Measurements from ENCODE around the gene HSD17B4.
"Not testable (repeated sequence)": the region's sequence is repeated elsewhere in the genome, so short reads cannot be mapped to it uniquely, and the experiment has no call there.

The HSD17B4 gene, protein sequence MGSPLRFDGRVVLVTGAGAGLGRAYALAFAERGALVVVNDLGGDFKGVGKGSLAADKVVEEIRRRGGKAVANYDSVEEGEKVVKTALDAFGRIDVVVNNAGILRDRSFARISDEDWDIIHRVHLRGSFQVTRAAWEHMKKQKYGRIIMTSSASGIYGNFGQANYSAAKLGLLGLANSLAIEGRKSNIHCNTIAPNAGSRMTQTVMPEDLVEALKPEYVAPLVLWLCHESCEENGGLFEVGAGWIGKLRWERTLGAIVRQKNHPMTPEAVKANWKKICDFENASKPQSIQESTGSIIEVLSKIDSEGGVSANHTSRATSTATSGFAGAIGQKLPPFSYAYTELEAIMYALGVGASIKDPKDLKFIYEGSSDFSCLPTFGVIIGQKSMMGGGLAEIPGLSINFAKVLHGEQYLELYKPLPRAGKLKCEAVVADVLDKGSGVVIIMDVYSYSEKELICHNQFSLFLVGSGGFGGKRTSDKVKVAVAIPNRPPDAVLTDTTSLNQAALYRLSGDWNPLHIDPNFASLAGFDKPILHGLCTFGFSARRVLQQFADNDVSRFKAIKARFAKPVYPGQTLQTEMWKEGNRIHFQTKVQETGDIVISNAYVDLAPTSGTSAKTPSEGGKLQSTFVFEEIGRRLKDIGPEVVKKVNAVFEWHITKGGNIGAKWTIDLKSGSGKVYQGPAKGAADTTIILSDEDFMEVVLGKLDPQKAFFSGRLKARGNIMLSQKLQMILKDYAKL

DNA sequence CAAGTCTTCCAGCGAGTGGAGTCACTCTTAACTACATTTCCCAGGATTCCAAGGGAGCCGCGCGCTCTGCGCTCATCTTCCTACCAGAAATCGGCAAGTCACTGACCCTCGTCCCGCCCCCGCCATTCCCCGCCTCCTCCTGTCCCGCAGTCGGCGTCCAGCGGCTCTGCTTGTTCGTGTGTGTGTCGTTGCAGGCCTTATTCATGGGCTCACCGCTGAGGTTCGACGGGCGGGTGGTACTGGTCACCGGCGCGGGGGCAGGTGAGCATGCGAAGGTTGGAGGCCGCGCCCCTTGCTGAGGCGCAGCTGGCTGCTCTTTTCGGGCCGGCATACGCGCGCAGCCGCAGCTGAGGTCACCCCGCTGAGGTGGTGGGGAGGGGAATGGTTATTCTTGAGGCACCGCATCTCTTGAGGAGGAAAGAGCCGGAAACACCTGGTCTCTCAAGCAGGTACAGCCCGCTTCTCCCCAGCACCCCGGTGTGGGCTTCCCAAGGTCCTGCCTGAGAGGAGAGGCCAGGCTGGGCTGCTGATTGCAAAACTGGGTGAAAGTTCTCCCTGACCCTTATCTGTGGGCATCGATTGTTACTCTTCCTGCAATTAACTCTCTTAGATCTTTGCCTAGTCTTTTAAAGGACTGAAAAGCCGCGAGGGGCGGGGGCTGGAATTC, at the start of gene HSD17B4:
TSS of gene HSD17B4 (plus strand) at position 125 of the 667 bp plus-strand sequence. CDS start at position 204, 79 bp downstream.
- peak; percentile 48 to 79 for DNase-seq (ENCODE audit: extremely low read depth in 1 of 2, low read depth in 1 of 2)

DNA sequence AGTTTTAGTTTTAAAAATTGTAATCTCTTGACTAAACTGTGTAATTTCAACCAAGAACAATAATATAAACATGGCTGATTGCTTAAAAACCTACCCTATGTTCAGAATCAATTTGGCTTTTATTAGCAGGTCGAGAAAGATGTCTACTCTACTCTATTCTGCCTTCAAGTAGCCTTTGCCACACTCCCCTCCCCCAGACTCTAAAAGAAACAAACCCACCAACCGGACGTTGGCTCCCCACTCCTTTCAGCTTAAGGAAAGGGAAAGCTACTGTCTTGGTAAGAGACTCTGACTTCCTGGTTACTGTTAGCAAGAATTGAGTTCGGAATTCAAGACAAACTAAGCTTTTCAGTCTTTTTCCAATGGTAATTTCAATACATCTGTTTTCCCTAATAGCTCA, 49.7 kb upstream of the HSD17B4 start:
- no peak for DNase-seq (ENCODE audit: extremely low read depth in 1 of 2, low read depth in 1 of 2)

DNA sequence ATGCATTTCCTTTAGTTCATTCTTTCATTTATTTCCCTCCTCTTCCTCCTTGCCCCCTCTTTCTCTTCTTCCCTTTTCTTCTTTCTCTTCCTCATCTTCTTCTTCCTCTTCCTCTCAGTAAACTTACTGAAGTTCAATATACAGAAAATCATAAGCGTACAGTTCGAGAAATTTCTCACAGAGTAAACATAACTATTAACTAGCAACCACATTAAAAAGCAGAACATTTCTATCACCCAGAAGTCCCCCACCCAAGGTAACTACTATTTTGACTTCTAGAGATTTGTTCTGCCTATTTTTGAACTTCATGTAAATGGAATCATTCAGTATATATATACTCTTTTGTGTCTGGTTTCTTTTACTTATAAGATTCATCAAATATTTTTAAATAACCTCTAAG, 48.3 kb upstream of the HSD17B4 start:
- no peak for DNase-seq (ENCODE audit: extremely low read depth in 1 of 2, low read depth in 1 of 2)

DNA sequence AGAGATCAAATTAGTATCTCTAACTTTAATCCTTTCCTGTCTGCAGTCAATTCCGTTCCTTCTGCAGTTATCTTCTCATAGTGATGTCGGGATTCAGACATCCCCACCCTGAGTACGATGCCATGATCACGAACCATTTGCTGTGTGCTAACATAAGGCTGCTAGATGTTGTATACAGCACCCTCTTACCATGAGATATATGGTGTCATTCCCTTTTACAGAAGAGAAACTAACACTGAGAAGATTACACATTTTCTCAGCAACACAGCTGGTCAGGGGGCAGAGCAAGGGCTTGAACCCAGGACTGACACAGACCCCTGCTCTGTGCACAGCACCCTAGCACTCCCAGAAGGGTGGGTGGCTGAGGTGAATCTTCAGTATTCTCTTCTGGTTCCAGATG, 46.9 kb upstream of the HSD17B4 start:
- no peak for DNase-seq (ENCODE audit: extremely low read depth in 1 of 2, low read depth in 1 of 2)

DNA sequence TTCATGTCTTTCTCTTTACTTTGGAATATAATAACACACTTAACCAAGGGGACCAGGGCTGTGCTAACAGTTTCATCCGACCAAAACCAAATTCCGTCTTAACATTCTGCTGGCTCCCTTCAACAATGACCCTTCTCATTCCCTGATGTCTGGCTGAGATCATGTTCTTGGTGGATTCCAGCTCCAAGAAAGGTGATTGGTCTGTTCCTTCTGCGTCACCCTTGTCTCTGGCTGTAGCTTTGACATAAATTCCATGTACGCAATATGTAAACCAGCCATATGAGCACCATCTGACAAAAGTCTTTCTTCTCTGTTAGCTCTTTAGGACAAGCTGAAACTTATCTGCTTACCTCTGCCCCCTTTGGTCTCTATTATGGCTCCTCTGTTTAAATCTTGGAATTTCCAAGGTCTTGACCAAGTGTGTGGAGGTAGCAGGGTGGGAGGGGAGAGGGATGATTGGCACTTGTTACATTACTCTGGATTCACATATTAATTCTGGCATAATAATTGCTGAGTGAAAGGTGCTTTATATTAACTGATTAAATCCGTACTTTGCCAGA, 45.7 kb upstream of the HSD17B4 start:
- no peak for DNase-seq (ENCODE audit: extremely low read depth in 1 of 2, low read depth in 1 of 2)

DNA sequence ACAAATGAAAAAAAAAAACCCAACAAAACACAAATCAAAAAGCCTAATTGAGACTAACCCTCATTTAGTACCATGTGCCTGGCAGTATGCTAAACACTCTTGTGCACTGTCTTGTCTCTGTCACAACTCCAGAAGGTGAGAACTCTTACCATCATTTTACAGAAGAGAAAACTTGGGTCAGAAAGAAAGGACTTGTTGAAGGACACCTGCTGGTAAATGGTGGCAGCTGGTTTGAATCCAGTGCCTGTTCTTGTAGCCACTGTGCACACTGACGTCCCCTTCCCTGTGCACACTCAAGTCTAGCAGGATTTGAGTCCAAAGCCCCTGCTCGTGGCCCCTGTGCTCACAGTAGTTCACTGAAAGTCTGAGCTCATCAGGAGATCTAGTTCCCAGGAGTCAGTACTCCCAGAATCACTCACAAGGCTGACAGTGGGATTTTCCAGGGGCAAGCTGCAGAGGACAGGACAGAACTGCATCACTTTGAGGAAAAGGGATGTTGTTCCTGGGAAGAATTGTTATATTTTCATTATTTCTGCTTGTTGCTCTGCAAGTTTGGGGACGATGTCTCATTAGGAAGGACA, 43.0 kb upstream of the HSD17B4 start:
- no peak for DNase-seq (ENCODE audit: extremely low read depth in 1 of 2, low read depth in 1 of 2)

DNA sequence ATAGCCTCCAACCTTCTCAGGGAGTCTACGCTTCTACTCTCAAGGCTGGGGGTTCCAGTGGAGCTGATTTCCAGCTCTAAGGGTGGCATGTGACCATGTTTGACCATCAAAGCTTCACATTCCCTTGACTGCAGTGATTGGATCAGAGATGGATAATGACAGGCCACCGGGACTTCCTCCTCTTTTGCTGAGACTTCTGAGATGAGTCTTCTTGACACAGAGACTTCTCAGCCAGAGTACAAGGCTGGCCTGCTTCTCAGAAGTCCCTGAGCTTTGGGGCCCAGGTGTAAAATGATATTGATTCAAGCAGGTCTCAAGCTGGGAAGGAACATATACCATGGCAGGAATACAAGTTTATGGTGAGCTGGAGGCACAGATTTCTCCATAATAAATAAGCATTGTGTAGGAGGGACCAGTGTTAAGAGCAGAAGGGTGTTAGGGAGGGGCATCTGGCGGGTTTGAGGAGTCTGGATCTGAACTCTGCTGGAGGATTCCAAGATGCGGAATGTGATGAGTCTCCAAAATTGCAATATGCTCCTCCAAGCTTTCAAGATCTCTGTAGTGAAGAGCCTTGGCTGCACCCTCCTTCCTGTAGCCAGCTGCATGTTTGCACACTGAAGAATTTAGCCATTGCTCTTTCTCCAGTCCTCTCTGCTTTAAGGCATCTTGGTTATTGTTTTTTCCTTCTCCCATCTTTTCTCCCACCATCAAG, 41.7 kb upstream of the HSD17B4 start:
- DNase-seq (ENCODE audit: extremely low read depth in 1 of 2, low read depth in 1 of 2), result no peak

DNA sequence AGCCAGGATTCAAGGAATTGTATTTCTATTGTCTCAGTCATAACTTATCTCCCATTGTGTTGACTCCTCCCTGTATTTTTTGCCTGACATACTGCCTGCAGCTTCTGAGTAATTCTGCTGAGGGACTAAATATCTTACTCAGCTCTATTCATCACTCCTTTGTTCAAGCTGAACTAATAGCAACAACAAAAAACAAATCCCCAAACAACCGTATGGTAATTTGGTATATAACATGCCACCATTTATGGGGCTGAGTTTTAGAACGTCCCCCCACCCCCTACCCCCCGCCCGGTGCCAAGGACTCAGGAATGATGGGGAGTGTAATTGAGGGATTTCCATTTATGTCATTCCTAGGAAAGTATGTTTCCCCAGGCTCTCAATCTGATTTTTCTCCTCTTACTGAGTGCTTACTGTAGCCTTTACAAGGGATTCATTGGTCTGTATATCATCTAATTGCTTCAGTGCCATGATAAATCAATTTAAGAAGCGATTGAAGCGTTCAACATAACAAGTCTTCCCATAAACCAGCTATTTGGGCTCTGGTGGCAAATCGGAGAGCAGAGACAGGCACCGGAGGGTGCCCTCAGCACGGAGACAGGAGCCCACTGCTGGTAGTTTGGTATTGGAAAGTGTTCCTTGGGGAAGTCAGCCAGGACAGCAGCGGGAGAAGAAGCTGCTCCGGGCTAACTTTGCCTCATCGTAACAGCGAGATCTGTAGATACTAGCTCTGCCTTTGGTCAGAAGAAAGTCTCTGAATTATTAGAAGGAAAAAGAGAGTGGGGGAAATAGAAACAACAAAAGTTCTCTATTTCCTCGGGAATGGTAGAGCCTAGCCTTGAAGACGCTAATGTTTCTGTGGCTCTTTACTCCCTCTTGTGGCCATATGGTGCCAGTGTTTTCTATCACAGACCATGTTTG, 40.7 kb upstream of the HSD17B4 start:
- DNase-seq (ENCODE audit: extremely low read depth in 1 of 2, low read depth in 1 of 2), result no peak

DNA sequence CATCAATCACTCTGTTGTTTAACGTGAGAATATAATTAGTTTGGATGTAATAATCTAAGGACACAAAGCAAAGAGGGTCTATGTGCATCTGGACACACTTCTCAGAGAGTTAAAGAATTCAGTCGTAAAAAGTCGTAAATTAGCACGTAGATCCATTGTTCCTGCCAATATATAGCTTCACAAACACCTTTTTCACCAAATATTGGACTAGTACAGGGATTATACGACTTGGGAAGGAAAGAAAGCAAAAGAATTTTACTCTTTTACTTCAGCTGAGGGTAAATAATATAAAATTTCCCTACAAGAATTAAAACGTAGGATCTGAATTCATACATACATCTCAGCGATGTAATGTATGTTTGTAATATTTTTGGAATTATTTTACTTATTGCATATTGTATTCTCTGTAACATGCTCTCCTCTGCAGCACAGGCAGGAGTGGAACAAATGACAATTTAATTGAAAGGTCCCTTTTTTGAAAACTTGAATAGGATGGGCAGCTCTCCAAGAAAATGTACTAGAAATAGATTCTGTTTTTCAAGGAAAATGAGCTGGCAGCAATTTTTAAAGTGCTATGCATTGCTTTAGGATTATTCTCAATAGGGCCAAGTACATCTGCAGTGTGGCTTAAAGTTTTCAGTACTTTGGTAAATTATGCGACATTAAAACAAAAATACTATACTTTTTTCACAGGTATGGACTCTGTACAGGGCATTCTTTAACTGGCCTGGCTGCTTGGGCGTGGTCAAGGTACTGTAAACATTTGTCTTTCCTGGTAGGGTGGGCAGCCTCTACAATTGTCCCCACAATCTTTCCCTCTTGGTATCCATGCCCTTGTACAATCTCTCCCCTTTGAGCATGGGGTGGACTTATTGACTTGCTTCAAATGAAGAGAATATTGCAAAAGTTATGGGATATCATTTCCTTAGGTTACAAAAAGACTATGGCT, 39.7 kb upstream of the HSD17B4 start:
- DNase-seq (ENCODE audit: extremely low read depth in 1 of 2, low read depth in 1 of 2), result no peak

DNA sequence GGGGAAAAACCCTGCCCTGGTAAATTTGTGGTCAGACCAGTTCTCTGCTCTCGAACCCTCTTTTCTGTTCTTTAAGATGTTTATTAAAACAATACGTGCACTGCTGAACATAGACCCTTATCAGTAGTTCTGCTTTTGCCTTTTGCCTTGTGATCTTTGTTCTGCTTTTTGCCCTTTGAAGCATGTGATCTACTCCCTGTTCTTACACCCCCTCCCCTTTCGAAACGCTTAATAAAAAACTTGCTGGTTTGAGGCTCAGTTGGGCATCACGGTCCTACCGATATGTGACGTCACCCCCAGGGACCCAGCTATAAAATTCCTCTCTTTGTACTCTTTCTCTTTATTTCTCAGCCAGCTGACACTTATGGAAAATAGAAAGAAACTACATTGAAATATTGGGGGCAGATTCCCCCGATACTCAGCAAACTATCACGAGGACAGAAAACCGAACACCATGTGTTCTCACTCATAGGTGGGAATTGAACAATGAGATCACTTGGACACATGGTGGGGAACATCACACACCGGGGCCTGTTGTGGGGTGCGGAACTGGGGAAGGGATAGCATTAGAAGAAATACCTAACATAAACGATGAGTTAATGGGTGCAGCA, 38.1 kb upstream of the HSD17B4 start:
- not testable (repeated sequence) for DNase-seq (ENCODE audit: extremely low read depth in 1 of 2, low read depth in 1 of 2)

DNA sequence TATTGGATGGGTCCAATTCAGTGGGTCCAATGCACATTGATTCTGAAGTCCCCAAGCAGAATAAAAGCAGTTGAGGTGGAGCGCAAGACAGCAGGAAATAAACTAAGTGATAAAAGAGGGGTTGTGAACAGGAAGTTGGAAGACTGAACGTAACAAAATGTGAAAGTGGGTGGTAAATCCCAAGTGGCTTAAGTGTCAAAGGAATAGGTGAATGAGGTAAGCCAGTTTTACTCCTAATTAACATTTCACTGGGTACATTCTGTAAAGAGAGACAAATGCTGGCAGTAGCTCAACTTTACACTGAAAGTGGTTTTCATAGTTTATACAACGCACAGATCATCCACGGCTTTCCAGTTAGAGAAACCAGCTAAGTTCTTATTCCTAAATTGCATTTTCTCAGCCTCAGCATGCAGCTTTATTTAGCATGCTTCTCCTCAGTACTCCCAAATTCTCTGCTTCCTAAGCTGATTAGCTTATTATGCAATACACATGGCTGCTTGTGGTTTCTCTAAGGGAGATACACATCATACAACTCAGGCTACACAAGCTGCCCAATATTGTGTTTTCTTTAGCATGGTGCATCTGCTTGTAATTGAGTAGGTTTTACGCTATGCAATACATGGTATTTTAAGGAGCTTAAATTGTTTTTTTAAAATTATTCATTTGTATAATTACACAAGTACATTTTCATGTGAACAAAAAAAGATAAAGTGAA, 34.2 kb upstream of the HSD17B4 start:
- no peak for DNase-seq (ENCODE audit: extremely low read depth in 1 of 2, low read depth in 1 of 2)

DNA sequence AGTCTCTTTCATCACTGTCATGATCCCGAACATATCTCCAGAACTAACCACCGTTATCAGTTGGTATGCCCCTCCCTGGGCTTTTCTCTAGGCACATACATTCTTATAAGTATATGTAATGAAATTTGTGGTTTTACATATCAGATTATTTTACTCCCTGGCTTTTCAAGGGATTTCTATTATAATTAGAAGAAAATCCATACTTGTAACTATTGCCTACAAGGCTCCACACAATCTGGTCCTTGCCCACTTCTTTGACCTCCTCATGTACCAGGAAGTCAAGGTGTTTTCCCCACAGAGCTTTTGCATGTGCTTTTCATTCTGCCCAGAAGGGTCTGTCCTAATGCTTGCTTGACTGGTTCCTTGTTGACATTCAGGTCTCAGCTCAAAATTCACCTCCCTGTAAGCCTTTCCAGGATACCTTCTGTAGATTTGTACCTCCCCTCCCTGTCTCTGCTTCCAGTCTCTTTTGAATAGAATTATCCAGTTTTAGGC, 33.6 kb upstream of the HSD17B4 start:
- no peak for DNase-seq (ENCODE audit: extremely low read depth in 1 of 2, low read depth in 1 of 2)

DNA sequence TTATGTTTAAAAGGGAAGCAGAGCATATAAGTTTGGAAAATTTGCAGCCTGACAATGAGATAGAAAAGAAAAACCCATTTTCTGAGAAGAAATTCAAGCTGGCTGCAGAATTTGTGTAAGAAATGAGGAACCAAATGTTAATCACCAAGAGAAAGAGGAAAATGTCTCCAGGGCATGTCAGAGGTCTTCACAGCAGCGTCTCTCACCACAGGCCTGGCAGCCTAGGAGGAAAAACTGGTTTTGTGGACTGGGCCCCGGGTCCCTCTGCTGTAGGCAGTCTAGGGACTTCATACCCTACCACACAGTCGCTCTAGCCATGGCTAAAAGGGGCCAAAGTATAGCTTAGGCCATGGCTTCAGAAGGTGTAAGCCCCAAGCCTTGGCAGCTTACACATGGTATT, 32.1 kb upstream of the HSD17B4 start:
- DNase-seq (ENCODE audit: extremely low read depth in 1 of 2, low read depth in 1 of 2), result no peak

DNA sequence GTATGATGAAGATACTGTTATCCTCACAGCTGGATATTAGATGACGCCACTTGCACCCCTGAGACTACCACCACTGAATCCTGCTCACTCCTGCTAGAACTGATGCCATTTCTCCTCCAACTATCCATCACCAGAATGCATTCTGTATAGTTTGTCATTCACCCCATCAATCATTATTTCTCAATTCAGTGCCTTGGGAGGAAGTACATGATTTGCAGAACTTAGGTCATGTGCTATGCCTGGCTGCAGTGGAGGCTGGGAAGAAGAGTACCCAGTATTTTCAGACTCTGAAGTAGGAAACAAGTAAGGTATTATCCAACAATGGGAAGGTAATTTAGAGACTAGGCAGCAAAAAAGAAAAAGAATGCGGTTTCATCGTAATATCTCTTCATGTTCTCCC, 26.2 kb upstream of the HSD17B4 start:
- no peak for DNase-seq (ENCODE audit: extremely low read depth in 1 of 2, low read depth in 1 of 2)

DNA sequence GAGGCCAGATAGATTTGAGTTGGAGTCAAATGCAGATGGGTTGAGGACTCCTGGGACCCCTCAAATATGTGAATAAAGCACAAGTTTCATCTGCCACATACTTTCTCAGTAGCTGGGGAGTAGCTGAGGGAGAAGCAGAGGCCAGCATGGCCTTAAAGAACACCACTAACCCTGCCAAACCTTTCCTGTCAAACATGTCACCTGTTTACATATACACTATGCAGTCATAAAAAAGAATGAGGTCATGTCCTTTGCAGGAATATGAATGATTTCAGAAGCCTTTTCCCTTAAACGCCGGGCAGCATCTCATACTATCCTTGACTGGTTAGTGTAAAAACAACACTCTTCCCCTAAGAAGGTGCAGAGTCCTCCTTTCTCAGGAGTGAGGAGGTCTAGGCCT, 25.2 kb upstream of the HSD17B4 start:
- DNase-seq (ENCODE audit: extremely low read depth in 1 of 2, low read depth in 1 of 2), result no peak

DNA sequence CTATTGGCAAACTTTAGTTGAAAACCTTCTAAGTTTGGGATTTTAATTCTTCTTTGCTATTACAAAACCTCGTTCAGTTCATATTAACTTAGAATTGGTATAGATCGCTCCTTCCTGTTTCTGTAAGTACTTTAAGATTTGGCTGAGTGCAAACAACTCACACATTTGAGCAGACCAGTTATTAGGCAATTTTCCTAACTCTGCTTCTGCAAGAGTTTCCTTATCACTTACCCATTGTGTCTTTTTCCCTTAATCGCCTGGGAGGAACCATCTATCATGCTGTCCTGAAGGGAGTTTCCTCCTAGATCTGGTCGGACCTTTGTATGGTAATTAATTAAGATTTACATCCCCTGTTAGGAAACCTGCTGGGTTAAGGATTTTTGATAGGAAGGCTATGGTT, 24.7 kb upstream of the HSD17B4 start:
- not testable (repeated sequence) for DNase-seq (ENCODE audit: extremely low read depth in 1 of 2, low read depth in 1 of 2)

DNA sequence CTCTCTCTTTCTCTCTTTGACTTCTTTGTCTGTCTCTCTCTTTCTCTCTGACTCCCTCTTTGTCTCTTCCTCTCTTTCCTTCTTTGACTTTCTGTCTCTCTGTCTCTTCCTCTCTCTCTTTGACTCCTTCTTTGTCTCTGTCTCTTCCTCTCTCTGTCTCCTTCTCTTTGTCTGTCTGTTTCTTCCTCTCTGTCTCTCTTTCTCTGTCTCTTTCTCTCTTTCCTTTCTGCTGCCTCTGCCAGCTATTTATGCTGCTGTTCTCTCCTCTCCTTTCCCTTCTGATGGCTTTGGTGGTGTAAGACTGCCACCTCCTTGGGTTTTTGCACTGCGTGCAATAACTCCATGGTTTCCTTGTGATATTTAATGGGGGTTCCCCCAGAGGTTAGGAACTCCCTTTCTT, 24.1 kb upstream of the HSD17B4 start:
- DNase-seq (ENCODE audit: extremely low read depth in 1 of 2, low read depth in 1 of 2), result not testable (repeated sequence)

Data from stimulated activated CD8-positive, alpha-beta memory T cell treated with anti-CD3 and anti-CD28 coated beads, Interleukin-7, amount 100 ng/mL, for 48 hours (primary cell).